GM10847 (cell line): ENCODE data around the gene CALML3.

ENCODE experiments used
- POLR2A ChIP-seq: IDR thresholded peaks from 2 replicates; pipeline ENCODE4 v1.6.1; 2011; ENCODE audit not compliant: insufficient read length; ENCODE audit errors: extremely low read depth

Gene CALML3

GRCh38 chr10:5557799-5558771 lies 33.3 kb downstream of the CALML3 start:
- no peak for TF ChIP-seq POLR2A

- TF ChIP-seq POLR2A = no peak
Measured at GRCh38 chr10:5559642-5560141, 34.9 kb downstream of the CALML3 start.

GRCh38 chr10:5560142-5560816 lies 35.5 kb downstream of the CALML3 start:
- TF ChIP-seq POLR2A = no peak

DNA sequence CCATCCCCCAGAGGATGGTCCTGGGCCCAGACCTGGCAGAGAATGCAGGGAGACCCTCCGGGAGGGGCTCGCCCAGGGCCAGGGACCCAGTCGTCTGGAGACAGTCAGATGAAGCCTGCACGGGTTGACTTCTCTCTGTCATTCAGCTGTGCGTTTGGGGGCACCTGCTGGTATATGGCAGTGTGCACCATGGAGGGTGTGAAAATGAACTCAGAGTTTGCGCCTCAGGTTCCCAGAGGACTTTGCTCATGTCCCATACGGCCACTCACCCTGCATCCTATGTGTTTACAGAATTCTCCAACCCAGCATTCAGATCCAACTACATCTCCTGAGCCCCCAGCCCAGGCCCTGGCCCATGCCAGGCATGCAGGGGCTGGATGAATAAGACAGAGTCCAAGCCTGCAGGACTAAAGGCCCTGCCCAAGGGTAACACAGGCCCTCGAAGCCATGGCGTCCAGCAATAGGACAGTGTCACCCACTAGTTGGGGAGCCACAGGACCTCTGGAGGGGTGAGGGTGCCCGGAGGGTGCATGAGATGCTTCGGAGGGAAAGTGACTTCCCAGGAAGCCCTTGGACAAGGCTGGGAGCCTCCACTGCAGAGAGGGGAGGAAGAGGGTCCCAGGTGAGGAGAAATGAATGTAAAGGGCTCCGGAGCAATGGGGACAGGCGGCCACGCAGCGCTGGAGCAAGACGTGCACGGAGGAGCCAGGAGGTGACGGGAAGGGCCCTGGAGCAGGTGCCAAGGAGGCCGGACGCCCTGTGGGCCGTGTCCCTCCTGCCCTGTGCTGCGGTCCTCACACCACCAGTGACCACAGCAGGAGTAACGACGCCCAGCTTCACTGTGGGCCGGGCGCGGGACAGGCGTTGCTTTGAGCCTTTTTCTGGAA lies 36.3 kb downstream of the CALML3 start:
- TF ChIP-seq POLR2A = no peak

GRCh38 chr10:5561704-5562645 lies 37.2 kb downstream of the CALML3 start:
- TF ChIP-seq POLR2A = no peak

- no peak for TF ChIP-seq POLR2A
Measured at GRCh38 chr10:5563321-5563961, 38.7 kb downstream of the CALML3 start.

DNA sequence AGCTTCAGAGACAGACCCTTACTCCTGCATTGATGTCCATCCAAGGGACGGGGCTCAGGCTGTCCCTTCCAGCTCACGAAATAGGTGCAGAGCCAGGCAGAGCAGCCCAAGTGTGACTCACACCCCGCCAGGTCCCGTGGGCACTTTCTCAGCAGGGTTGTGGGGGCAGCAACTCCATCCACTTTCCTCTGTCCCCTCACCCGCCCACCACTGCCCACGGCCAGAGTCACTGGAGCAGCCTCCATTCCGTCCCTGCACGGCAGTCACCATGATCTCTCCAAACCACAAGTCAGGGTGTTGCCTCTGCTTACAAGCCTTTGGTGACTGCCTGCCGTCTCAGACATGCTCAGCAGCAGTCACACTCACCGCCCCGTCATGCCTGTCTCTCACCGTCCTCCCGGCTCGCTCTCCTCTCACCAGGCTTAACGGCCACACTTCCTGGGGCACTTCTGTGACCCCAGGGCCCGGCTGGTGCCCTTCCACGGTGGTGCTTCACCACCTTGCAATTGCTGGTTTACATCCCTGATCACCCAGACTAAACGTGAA lies 39.3 kb downstream of the CALML3 start:
- TF ChIP-seq POLR2A = no peak

GRCh38 chr10:5564537-5565204 lies 39.9 kb downstream of the CALML3 start:
- TF ChIP-seq POLR2A = no peak

DNA sequence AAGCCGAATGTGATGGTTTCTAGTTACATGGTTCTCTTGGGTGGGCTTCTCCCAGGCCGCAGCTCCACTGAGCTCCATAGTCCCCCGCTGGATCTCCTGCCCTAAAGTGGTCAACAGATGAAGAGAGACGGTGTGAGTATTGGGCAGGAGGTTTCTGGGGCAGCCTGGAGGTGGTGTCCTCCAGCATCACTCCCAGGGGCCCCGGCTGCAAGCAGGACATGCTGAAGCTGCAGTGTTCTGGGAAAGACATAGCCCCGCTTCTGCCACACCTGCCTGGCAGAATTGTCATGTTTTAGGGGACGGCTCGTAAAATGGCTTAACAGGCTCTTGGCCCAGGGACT lies 40.4 kb downstream of the CALML3 start:
- TF ChIP-seq POLR2A = no peak

GRCh38 chr10:5565671-5566581 lies 41.2 kb downstream of the CALML3 start:
- no peak for TF ChIP-seq POLR2A

DNA sequence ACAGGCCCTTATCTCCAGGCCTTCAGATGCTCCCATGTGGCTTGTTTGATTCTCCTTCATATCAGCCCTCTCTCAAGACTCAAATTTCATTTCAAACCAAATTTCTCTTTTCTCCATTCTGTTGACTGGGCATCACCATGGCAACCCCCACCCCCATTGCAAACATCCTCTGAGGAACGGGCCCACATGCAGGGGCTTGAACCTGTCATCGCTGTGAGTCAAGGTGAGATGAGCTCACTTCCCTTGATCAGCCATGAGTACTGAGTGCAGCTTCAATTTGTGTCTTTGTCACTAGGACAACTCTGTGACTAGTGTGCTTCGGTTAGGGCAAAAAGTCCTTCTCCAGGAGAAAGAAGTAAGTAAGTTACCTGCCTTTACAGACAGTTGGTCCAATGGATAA lies 41.9 kb downstream of the CALML3 start:
- no peak for TF ChIP-seq POLR2A

GRCh38 chr10:5567477-5567876 lies 42.7 kb downstream of the CALML3 start:
- no peak for TF ChIP-seq POLR2A

DNA sequence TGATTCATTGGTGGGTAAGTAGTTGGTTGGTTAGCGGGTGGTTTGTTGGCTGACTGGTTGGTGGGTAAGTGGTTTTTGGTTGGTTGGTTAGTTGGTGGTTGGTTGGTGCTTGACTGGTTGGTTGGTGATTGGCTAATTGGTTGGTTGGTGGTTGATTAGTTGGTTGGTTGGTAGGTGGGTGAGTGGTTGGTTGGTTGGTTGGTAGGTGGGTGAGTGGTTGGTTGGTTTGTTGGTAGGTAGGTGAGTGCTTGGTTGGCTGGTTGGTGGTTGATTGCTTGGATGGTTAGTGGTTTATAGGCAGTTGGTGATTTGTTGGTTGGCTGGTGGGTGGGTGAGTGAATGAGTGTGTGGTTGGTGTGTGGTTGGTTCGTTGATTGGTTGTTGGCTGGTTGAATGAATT lies 44.2 kb downstream of the CALML3 start:
- no peak for TF ChIP-seq POLR2A
